ENCODE measurements around the gene SLC16A10.
"Not testable (repeated sequence)": the region's sequence is repeated elsewhere in the genome, so short reads cannot be mapped to it uniquely, and the experiment has no call there.

SLC16A10 gene

DNA sequence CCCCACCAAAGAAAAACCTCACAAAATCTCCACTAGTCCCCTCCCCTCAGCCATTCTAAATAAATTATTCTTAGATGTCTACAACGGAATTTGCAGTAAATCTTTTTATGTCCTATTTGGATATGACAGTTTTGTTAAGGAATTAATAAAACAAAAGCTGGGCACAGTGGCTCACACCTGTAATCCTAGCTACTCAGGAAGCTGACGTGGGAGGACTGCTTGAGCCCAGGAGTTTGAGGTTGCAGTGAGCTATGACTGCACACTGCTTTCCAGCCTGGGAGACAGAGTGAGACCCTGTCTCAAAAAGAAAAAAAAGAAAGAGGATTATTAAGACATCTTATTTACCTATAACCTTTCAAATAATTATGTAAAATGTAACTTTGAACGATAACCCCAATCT, 165.4 kb downstream of the SLC16A10 start:
- no peak overlapping the region for H3K4me3 ChIP-seq (ENCODE audit: control insufficient read depth, low read depth, low read length)
- DNase-seq (ENCODE audit: low read depth), result no peak
- TF ChIP-seq, protein P1, sequence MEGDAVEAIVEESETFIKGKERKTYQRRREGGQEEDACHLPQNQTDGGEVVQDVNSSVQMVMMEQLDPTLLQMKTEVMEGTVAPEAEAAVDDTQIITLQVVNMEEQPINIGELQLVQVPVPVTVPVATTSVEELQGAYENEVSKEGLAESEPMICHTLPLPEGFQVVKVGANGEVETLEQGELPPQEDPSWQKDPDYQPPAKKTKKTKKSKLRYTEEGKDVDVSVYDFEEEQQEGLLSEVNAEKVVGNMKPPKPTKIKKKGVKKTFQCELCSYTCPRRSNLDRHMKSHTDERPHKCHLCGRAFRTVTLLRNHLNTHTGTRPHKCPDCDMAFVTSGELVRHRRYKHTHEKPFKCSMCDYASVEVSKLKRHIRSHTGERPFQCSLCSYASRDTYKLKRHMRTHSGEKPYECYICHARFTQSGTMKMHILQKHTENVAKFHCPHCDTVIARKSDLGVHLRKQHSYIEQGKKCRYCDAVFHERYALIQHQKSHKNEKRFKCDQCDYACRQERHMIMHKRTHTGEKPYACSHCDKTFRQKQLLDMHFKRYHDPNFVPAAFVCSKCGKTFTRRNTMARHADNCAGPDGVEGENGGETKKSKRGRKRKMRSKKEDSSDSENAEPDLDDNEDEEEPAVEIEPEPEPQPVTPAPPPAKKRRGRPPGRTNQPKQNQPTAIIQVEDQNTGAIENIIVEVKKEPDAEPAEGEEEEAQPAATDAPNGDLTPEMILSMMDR (conservative IDR thresholded peaks at IDR 0.05; ENCODE audit: control insufficient read depth, insufficient read depth, low read depth, low read length), result no peak

DNA sequence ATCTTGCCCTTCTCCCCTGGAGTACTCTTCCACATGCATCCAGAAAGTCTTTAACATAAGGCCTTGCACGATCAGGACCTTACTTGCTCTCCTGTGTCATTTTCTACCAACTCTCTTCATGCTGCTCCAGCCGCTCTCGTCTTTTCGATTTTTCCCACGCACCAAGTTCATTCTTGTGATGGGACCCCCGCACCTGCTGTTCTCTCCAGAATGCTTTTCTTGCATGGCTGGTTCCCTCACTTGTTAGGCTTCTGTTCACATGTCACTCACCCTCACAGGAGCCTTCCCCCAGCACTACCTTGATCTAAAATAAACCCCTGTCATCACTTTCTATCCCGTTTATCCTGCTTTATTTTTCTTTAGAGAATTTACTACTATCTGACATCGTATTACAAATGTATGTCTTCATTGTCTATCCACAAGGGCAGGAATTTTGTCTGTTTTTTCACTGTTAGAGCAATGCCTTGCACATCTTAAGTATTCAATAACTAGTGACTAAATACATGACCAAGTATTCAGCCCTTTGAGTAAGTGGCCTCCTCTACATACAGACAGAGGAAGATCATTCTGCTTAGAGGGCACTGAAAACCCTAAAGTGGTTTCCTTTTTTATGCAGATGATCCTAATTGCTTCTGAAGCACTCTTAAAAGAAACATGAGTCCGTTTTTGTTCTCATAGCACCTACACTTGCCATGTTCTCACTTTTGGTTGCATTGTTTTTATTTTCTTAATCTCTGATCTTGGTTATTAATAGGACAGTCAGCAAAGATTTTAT, 166.9 kb downstream of the SLC16A10 start:
- TF ChIP-seq, protein P1 (conservative IDR thresholded peaks at IDR 0.05; ENCODE audit: control insufficient read depth, insufficient read depth, low read depth, low read length), result no peak
- no peak for DNase-seq (ENCODE audit: low read depth)
- H3K4me3 ChIP-seq (ENCODE audit: control insufficient read depth, low read depth, low read length), result no peak overlapping the region

DNA sequence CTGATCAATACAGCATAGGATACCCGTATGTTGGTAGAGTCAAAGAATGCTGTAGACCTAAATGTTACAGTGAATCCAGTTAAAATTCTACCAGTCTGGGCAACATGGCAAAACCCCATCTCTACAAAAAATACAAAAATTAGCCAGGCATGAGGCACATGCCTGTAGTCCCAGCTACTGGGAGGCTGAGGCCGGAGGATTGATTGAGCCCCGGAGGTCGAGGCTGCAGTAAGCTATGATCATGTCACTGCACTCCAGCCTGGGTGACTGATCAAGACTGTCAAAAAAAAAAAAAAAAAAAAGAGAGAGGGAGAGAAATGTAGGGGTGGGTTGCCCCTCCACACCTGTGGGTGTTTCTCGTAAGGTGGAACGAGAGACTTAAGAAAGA, 167.5 kb downstream of the SLC16A10 start:
- TF ChIP-seq, protein P1 (conservative IDR thresholded peaks at IDR 0.05; ENCODE audit: control insufficient read depth, insufficient read depth, low read depth, low read length), result no peak
- no peak for DNase-seq (ENCODE audit: low read depth)
- no peak overlapping the region for H3K4me3 ChIP-seq (ENCODE audit: control insufficient read depth, low read depth, low read length)

DNA sequence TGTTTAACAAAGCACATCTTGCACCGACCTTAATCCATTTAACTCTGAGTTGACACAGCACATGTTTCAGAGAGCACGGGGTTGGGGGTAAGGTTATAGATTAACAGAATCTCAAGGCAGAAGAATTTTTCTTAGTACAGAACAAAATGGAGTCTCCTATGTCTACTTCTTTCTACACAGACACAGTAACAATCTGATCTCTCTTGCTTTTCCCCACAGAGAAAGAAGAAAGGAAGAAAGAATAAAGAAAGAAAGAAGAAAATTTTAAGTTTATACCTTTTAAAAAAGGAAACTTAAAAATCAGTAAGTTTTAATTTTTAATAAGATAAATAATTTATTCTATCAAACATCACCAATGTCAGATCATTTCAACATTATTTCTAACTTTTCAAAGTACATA, 168.5 kb downstream of the SLC16A10 start:
- not testable (repeated sequence) for DNase-seq (ENCODE audit: low read depth)

DNA sequence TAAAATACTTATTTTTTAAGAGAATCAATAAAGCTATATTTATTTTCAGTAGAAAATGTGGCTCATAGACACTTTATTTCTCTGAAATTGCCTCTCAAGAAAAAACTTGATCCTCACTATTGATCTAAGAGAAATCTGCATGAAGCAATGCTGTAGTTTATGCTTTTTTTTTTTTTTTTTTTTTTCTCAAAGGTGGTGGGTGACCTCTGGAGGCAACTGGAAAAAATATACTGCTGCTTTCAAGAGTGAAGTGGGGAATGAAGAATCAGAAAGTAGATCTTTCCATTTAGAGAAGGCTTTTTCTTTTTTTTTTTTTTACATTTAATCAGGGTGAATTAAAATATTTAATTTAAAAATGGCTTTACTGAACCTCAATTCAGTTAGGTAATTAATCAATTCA, 169.3 kb downstream of the SLC16A10 start:
- DNase-seq (ENCODE audit: low read depth), result no peak
- TF ChIP-seq, protein P1 (conservative IDR thresholded peaks at IDR 0.05; ENCODE audit: control insufficient read depth, insufficient read depth, low read depth, low read length), result peak; percentile 3
- no peak overlapping the region for H3K4me3 ChIP-seq (ENCODE audit: control insufficient read depth, low read depth, low read length)

More for the DNA sequence above, 168.5 kb downstream of the SLC16A10 start:
- H3K4me3 ChIP-seq (ENCODE audit: control insufficient read depth, low read depth, low read length), result not testable (repeated sequence)

DNA sequence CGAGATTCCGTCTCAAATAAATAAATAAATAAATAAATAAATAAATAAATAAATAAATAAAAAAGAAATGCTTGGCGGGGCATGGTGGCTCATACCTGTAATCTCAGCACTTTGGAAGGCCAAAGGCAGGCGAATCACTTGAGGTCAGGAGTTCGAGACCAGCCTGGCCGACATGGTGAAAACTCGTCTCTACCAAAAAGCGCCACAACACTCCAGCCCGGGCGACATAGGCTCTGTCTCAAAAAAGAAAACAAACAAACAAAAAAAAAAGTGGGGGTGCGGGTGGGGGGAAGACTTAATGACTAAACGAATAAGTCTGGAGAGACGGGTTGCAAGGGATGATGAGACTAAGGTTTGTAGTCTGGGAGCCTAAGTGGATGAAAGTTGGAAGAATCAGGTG, 170.7 kb downstream of the SLC16A10 start:
- TF ChIP-seq, protein P1 (conservative IDR thresholded peaks at IDR 0.05; ENCODE audit: control insufficient read depth, insufficient read depth, low read depth, low read length), result no peak
- DNase-seq (ENCODE audit: low read depth), result no peak
- no peak overlapping the region for H3K4me3 ChIP-seq (ENCODE audit: control insufficient read depth, low read depth, low read length)

DNA sequence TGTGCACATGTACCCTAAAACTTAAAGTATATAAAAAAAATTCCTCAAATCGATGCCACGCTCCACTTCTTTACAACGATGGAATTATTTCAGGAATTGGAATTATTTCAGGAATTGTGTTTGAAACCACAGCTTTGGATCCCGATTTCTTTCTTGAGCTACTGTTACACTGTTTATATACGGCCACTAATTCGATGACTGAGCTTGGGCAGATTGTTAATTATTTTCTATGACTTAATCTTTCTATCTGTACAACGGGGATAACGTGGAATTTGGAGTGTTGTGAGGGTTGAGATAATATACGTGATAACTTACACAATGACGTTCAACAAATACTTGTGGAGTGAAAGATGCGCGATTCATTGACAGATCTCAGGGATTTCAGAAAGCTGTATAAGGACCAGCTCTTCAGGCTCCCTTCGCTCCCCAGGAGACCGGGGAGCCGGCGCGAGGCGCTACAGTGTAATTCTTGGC, 171.3 kb downstream of the SLC16A10 start:
- TF ChIP-seq, protein P1 (conservative IDR thresholded peaks at IDR 0.05; ENCODE audit: control insufficient read depth, insufficient read depth, low read depth, low read length), result no peak
- H3K4me3 ChIP-seq (ENCODE audit: control insufficient read depth, low read depth, low read length), result peak overlapping the region; percentile 44
- no peak for DNase-seq (ENCODE audit: low read depth)
